PC-3 (cell line): ENCODE measurements around the gene FGGY.

Source experiments
- CTCF ChIP-seq: fragments of 300-600 bp; sonication (generic); conservative IDR thresholded peaks from 2 replicates; pipeline ENCODE4 v1.5.1; 2017; ENCODE audit warnings: antibody characterized with exemption, low read depth, mild to moderate bottlenecking, low read length
- EZH2 ChIP-seq: fragments of 300-600 bp; sonication (generic); IDR thresholded peaks from one replicate; pipeline ENCODE4 v1.6.1; 2017; ENCODE audit warnings: antibody characterized with exemption, mild to moderate bottlenecking, low read length; ENCODE audit not compliant: unreplicated experiment
- EZH2phosphoT487 ChIP-seq: fragments of 300-600 bp; sonication (generic); IDR thresholded peaks from 2 replicates; pipeline ENCODE4 v1.6.1; 2018; ENCODE audit warnings: mild to moderate bottlenecking, antibody characterized with exemption, low read length, borderline replicate concordance

- TF ChIP-seq CTCF (no peak), EZH2 (no peak), EZH2phosphoT487 (no peak)
Observed at GRCh38 chr1:59765011-59765730, 468.3 kb downstream of the FGGY start.
